ENCODE results near the gene AGFG2. TPM values are rescaled to one million over a fixed set of nuclear protein-coding genes. Genes with fewer than 3 reads are reported as not detected.

AGFG2 gene
- total RNA-seq, 2 donors from 2014 or later = 33.0 to 94.9 TPM

GRCh38 chr7:100571829-100572116 lies 32.8 kb downstream of the AGFG2 start:
- H3K27ac ChIP-seq = no peak overlapping the region
- H3K4me3 ChIP-seq = no peak overlapping the region
- no peaks in the 10 kb centered on the region for H3K9me3 ChIP-seq
- intact Hi-C loops (cut with DNase I) = no loop called here
- no peaks in the 10 kb centered on the region for H3K27me3 ChIP-seq (replicated peaks; ENCODE audit: insufficient read depth)
- H3K36me3 ChIP-seq = peaks cover 7 to 10% of the 10 kb centered on the region in 2 donors
- peaks cover 6% of the 10 kb centered on the region for H3K4me1 ChIP-seq (replicated peaks)
- WGBS = 95% methylated on average over 2 of the region's 2 CpGs
- no peak for DNase-seq (ENCODE audit: low spot score)
- TF ChIP-seq POLR2A (IDR thresholded peaks at IDR 0.05) (no peak), POLR2AphosphoS5 (IDR thresholded peaks at IDR 0.05) (no peak), CTCF (IDR thresholded peaks at IDR 0.05) (no peak)

- DNase-seq (ENCODE audit: low spot score) = no peak
- H3K9me3 ChIP-seq = no peaks in the 10 kb centered on the region
- H3K27me3 ChIP-seq (replicated peaks; ENCODE audit: insufficient read depth) = no peaks in the 10 kb centered on the region
- H3K4me3 ChIP-seq = no peak overlapping the region
- 74% methylated on average over 20 of the region's 20 CpGs for WGBS
- no peak for TF ChIP-seq POLR2A (IDR thresholded peaks at IDR 0.05)
- no peak for TF ChIP-seq POLR2AphosphoS5 (IDR thresholded peaks at IDR 0.05)
- no peak for TF ChIP-seq CTCF (IDR thresholded peaks at IDR 0.05)
- no peak overlapping the region for H3K27ac ChIP-seq
- intact Hi-C loops (cut with DNase I) = no loop called here
- peaks cover 6% of the 10 kb centered on the region for H3K4me1 ChIP-seq (replicated peaks)
- peaks cover 7 to 16% of the 10 kb centered on the region in 2 donors for H3K36me3 ChIP-seq
These were observed 33.4 kb downstream of the AGFG2 start for GRCh38 chr7:100572281-100572948.

GRCh38 chr7:100572949-100573675 lies 34.1 kb downstream of the AGFG2 start:
- no peak overlapping the region for H3K27ac ChIP-seq
- intact Hi-C loops (cut with DNase I) = no loop called here
- H3K9me3 ChIP-seq = no peaks in the 10 kb centered on the region
- peaks cover 6% of the 10 kb centered on the region for H3K4me1 ChIP-seq (replicated peaks)
- no peak overlapping the region for H3K4me3 ChIP-seq
- H3K27me3 ChIP-seq (replicated peaks; ENCODE audit: insufficient read depth) = no peaks in the 10 kb centered on the region
- 92% methylated on average over 26 of the region's 30 CpGs for WGBS
- TF ChIP-seq POLR2AphosphoS5 (IDR thresholded peaks at IDR 0.05) = no peak
- no peak for TF ChIP-seq CTCF (IDR thresholded peaks at IDR 0.05)
- TF ChIP-seq POLR2A (IDR thresholded peaks at IDR 0.05) = no peak
- H3K36me3 ChIP-seq = peaks cover 7 to 23% of the 10 kb centered on the region in 2 donors
- DNase-seq (ENCODE audit: low spot score) = no peak

- H3K27me3 ChIP-seq (replicated peaks; ENCODE audit: insufficient read depth) = no peaks in the 10 kb centered on the region
- no peak for TF ChIP-seq POLR2AphosphoS5 (IDR thresholded peaks at IDR 0.05)
- no peak for TF ChIP-seq POLR2A (IDR thresholded peaks at IDR 0.05)
- no peak for TF ChIP-seq CTCF (IDR thresholded peaks at IDR 0.05)
- H3K4me1 ChIP-seq (replicated peaks) = peaks cover 6% of the 10 kb centered on the region
- DNase-seq (ENCODE audit: low spot score) = no peak
- H3K27ac ChIP-seq = no peak within 1 kb of the TSS
- peaks cover 7 to 30% of the 10 kb centered on the region in 2 donors for H3K36me3 ChIP-seq
- H3K9me3 ChIP-seq = no peaks in the 10 kb centered on the region
- 95% methylated on average over 59 of the region's 70 CpGs for WGBS
- intact Hi-C loops (cut with DNase I) = no loop called here
- H3K4me3 ChIP-seq = no peak within 1 kb of the TSS
These were observed 34.8 kb downstream of the AGFG2 start, which contains the start of gene SAP25 for GRCh38 chr7:100573691-100574361. Gene SAP25 (minus strand): TSS chr7:100573900. CDS start chr7:100573742, 158 bp downstream.

Measured in prostate gland (tissue), 2 donors.